HepG2 (cell line): ENCODE results near the gene EPN2. TPM values are rescaled to one million over a fixed set of nuclear protein-coding genes. Genes with fewer than 3 reads are reported as not detected.

Source experiments
- ATAC-seq: fragments of 200-7000 bp; cut with Tn5 transposase; 3 replicates; pipeline ENCODE4 v1.9.1; 2020; ENCODE audit warnings: mild to moderate bottlenecking, moderate library complexity
- BruUV-seq: library from RNA; stranded (reverse); fragments of 400-500 nt; replicated peaks from 2 replicates; lab custom pipeline; 2021; lab: Mats Ljungman, UMichigan
- CTCF ChIA-PET: fragments of 300-600 bp; formaldehyde crosslinking; extraction: SDS; loops from one replicate; lab custom pipeline; 2021; ENCODE audit warnings: low total read pairs, inconsistent platforms, low intra/inter-chr PET ratio; lab: Yijun Ruan, JAX
- POLR2A ChIA-PET: fragments of 350-600 bp; sonication (Branson Sonifier 250); formaldehyde crosslinking; loops from one replicate; lab custom pipeline; 2020; ENCODE audit warnings: antibody characterized with exemption, inconsistent platforms; lab: Yijun Ruan, JAX
- DNase-seq: peaks from one replicate; pipeline ENCODE4 v3.0.0-alpha.2; 2015; ENCODE audit warnings: low spot score
- FAIRE-seq: peaks from 3 replicates; lab custom pipeline; 2011; peaks lifted over from hg19 to GRCh38; lab: Jason Lieb, UNC
- H2AFZ ChIP-seq: one replicate; pipeline ENCODE4 v1.6.1; 2011; ENCODE audit warnings: low read length, inconsistent platforms
- H3K27ac ChIP-seq: fragments of 300-600 bp; 3 replicates; pipeline ENCODE4 v1.8.0; 2011; ENCODE audit warnings: mixed run types, mild to moderate bottlenecking, mixed read lengths, low read length, inconsistent platforms; ENCODE audit not compliant: insufficient read depth; ENCODE audit errors: extremely low read length
- H3K27me3 ChIP-seq, 2 experiments: fragments of 200-600 bp in 1 of 2; 2 replicates in 1 of 2; 3 replicates in 1 of 2; pipeline versions ENCODE4 v1.6.0 to v1.8.0; 2011; ENCODE audit warnings: low read length in 2 of 2, mild to moderate bottlenecking in 2 of 2, moderate library complexity in 2 of 2, inconsistent platforms in 1 of 2; ENCODE audit not compliant: insufficient read depth in 2 of 2, control insufficient read depth in 1 of 2
- H3K36me3 ChIP-seq, 2 experiments: fragments of 200-600 bp in 1 of 2; replicated peaks in 1 of 2; 2 replicates in 1 of 2; 3 replicates in 1 of 2; pipeline versions ENCODE4 v1.5.1 to v1.8.0; 2011; ENCODE audit warnings: low read length in 2 of 2, inconsistent platforms in 1 of 2; ENCODE audit not compliant: insufficient read depth in 2 of 2, control insufficient read depth in 1 of 2
- H3K4me1 ChIP-seq: 2 replicates; pipeline ENCODE4 v1.5.1; 2012; ENCODE audit warnings: low read length, inconsistent platforms; ENCODE audit not compliant: insufficient read depth
- H3K4me2 ChIP-seq: 2 replicates; pipeline ENCODE4 v1.6.0; 2011; ENCODE audit warnings: low read depth, low read length, inconsistent platforms
- H3K4me3 ChIP-seq, 3 experiments: fragments of 200-600 bp in 1 of 3; sonication (generic), shearing (Covaris generic) in 1 of 3; replicated peaks in 1 of 3; 2 replicates each; pipeline ENCODE4 v1.5.1; 2011 to 2016; ENCODE audit warnings: low read length in 3 of 3, inconsistent platforms in 2 of 3, low read depth in 2 of 3, mild to moderate bottlenecking in 2 of 3, control low read depth in 1 of 3, mixed read lengths in 1 of 3; ENCODE audit not compliant: insufficient read depth in 1 of 3
- H3K79me2 ChIP-seq: one replicate; pipeline ENCODE4 v1.6.1; 2011; ENCODE audit warnings: low read length, inconsistent platforms; ENCODE audit not compliant: insufficient read depth
- H3K9ac ChIP-seq: 2 replicates; pipeline ENCODE4 v1.6.0; 2011; ENCODE audit warnings: mild to moderate bottlenecking, low read depth, low read length, inconsistent platforms; ENCODE audit not compliant: insufficient read depth
- H3K9me3 ChIP-seq: 2 replicates; pipeline ENCODE4 v1.5.1; 2012; ENCODE audit warnings: mild to moderate bottlenecking, low read length
- H4K20me1 ChIP-seq: 2 replicates; pipeline ENCODE4 v1.6.0; 2011; ENCODE audit warnings: inconsistent platforms, mild to moderate bottlenecking, low read length, moderate library complexity; ENCODE audit not compliant: insufficient read depth
- CENPX ChIP-seq: sonication (generic); formaldehyde crosslinking; IDR thresholded peaks from 2 replicates; pipeline ENCODE4 v1.9.0; 2021; ENCODE audit warnings: mild to moderate bottlenecking, missing genetic modification reagents, moderate library complexity
- HNRNPUL1 ChIP-seq: fragments of 200-400 bp; formaldehyde crosslinking; IDR thresholded peaks from 2 replicates; pipeline ENCODE4 v1.6.1; 2017; ENCODE audit warnings: low read depth, mild to moderate bottlenecking, low read length, moderate library complexity
- KDM3A ChIP-seq: IDR thresholded peaks from 2 replicates; pipeline ENCODE4 v1.6.1; 2018; ENCODE audit warnings: low read depth, missing compliant biosample characterization
- NFYC ChIP-seq: IDR thresholded peaks from 2 replicates; pipeline ENCODE4 v1.6.1; 2016; ENCODE audit warnings: missing genetic modification reagents, missing compliant biosample characterization
- RFX1 ChIP-seq: fragments of 450-650 bp; IDR thresholded peaks from 2 replicates; pipeline ENCODE4 v1.6.1; 2017
- XBP1 ChIP-seq: sonication (generic); formaldehyde crosslinking; IDR thresholded peaks from 2 replicates; pipeline ENCODE4 v1.5.0; 2020; ENCODE audit warnings: missing genetic modification reagents
- ZFP1 ChIP-seq: IDR thresholded peaks from 2 replicates; pipeline ENCODE4 v1.6.1; 2016
- ZNF460 ChIP-seq: sonication (generic); formaldehyde crosslinking; IDR thresholded peaks from 2 replicates; pipeline ENCODE4 v1.5.1; 2020; ENCODE audit warnings: missing genetic modification reagents, mild to moderate bottlenecking, borderline replicate concordance
- ZNF629 ChIP-seq: sonication (generic); formaldehyde crosslinking; conservative IDR thresholded peaks from 2 replicates; pipeline ENCODE4 v1.5.0; 2020; ENCODE audit warnings: missing genetic modification reagents
- ZNF878 ChIP-seq: sonication (generic); formaldehyde crosslinking; IDR thresholded peaks from 2 replicates; pipeline ENCODE4 v1.8.1; 2023; ENCODE audit warnings: mild to moderate bottlenecking, missing genetic modification reagents, moderate library complexity
- WGBS: methylation state at CpG from one replicate; pipeline ENCODE4 v1.1.6; 2017; ENCODE audit warnings: low lambda C conversion rate; 5-methylcytosine and 5-hydroxymethylcytosine counted together
- in situ Hi-C: cut with HindIII; loops from 2 replicates; pipeline ENCODE4 v1.10.0; 2017; ENCODE audit warnings: low pct_unique_long_range_greater_than_20kb; ENCODE audit not compliant: extremely low pct_ligation_motif_present
- intact Hi-C: fragments of 100-400 bp; cut with micrococcal nuclease; formaldehyde crosslinking; loops from one replicate; pipeline ENCODE4 v1.10.0; 2022; ENCODE audit not compliant: unreplicated experiment
- polyA plus RNA-seq, 8 experiments: library from polyadenylated mRNA; depleted of rRNA in 3 of 8; stranded (reverse) in 7 of 8; unstranded in 1 of 8; fragments of >200 nt; fragmentation: Illumina TruSeq in 4 of 8; extraction: Trizol in 4 of 8; gene quantifications; 2 replicates each; pipeline versions ENCODE4 v1.2.1 to v1.2.3, GENCODE V29; 2011 to 2016; ENCODE audit warnings: low read depth in 4 of 8, missing spikeins in 1 of 8, mixed read lengths in 1 of 8; ENCODE audit not compliant: insufficient read depth in 1 of 8
- total RNA-seq, 5 experiments: library from RNA; depleted of rRNA; stranded (reverse); fragments of >200 nt; fragmentation: Illumina TruSeq; extraction: Trizol; gene quantifications; 2 replicates each; pipeline ENCODE4 v1.2.3, GENCODE V29; 2016; ENCODE audit warnings: low read depth in 1 of 5
- TF ChIP-seq, protein P1 (sequence below): sonication (generic); formaldehyde crosslinking; IDR thresholded peaks from 2 replicates; pipeline ENCODE4 v1.4.0; 2020; ENCODE audit warnings: missing genetic modification reagents, low read depth, mild to moderate bottlenecking, borderline replicate concordance
- TF ChIP-seq, protein P2 (sequence below): sonication (generic); formaldehyde crosslinking; IDR thresholded peaks from 2 replicates; pipeline ENCODE4 v1.4.0; 2020; ENCODE audit warnings: missing genetic modification reagents
- TF ChIP-seq, protein P3 (sequence below): sonication (generic); formaldehyde crosslinking; IDR thresholded peaks from 2 replicates; pipeline ENCODE4 v1.4.0; 2020; ENCODE audit warnings: missing genetic modification reagents
- TF ChIP-seq, protein P4 (sequence below): IDR thresholded peaks from 2 replicates; pipeline ENCODE4 v1.6.1; 2016; ENCODE audit warnings: control low read depth

The EPN2 gene
- total and polyA plus RNA-seq, 2 of the 13 experiments (the other 11 are each of a cell fraction or from before 2014, with no cell fraction given): 7.8 to 19.2 TPM

DNA sequence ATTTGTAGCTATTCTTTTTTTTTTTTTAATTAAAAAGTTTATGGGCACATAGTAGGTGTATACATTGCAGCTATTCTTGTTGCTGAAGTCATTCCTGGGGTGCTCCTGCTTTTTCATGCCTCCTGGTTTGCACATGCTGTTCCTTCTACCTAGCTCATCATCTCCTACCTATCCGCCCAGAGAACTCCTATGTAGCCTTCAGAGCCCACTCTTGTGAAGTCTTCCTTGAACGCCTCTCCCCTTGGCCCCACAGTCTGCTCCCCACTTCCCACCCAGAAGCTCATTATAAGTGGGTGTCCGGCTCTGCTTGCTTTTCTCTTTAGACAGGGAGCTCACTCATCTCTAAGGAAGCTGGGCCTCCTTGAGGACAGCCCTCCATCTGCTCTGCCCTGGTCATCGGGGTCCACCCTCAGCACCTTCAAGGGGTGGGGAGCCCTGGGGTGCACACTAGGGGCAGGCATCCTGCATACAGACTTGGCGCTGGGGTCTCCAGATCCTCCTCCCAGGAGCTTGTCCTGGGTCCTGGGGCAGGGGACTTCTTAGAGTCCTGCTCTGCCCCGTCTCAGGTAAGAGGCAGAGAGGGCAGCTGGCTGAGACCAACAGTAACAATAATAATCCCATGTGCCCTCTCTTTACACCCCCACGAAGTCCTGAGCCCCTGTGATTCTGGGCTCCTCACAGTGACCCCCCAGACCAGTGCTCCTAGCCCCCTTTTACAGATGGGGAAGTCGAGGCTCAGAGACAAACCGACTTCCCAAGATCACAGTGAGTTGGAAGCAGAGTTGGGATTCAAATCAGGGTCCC, 128.9 kb downstream of the EPN2 start:
- no TSS peak for BruUV-seq
- no peaks in the 10 kb centered on the region for H3K27me3 ChIP-seq
- CTCF ChIA-PET: no interaction called here
- no peak overlapping the region; a peak in 1 of 6 replicates for H3K4me3 ChIP-seq
- peaks cover 7% of the 10 kb centered on the region for H3K79me2 ChIP-seq
- no peak overlapping the region for H2AFZ ChIP-seq
- no peak overlapping the region for H3K4me2 ChIP-seq
- no peaks in the 10 kb centered on the region for H3K9me3 ChIP-seq
- no peaks in the 10 kb centered on the region for H4K20me1 ChIP-seq
- intact Hi-C loops: loop anchor here (1.0 kb wide), 1 partner anchor 12 kb away; the partner anchor contains the start of gene MAPK7
- DNase-seq (no peak), FAIRE-seq (no peak)
- H3K36me3 ChIP-seq: no peaks in the 10 kb centered on the region
- peaks cover 86% of the 10 kb centered on the region for H3K4me1 ChIP-seq
- POLR2A ChIA-PET: interaction anchor here (0.8 to 2.3 kb wide), 6 partner anchors 12 to 282 kb away, joined by 3 to 51 read pairs (median 4); partner anchors contain the start of genes ALDH3A2, MAPK7 and MFAP4
- WGBS: 66% methylated on average over 7 of the region's 9 CpGs
- no peak for TF ChIP-seq ZNF878
- TF ChIP-seq, protein P1, sequence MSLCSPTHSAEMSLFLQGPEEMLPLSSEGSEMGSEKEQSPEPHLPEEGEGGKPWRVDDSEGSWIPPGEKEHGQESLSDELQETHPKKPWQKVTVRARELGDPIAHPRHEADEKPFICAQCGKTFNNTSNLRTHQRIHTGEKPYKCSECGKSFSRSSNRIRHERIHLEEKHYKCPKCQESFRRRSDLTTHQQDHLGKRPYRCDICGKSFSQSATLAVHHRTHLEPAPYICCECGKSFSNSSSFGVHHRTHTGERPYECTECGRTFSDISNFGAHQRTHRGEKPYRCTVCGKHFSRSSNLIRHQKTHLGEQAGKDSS: peak; percentile 81; the same call in 1 of the 2 replicates
- TF ChIP-seq ZNF629: peak; percentile 47
- TF ChIP-seq, all 625 proteins: peak for 2
- Histone ChIP-seq H3K27ac (peak overlapping the region; percentile 61), H3K9ac (no peak overlapping the region)
- in situ Hi-C loops: loop anchor here (10.0 kb wide), 1 partner anchor 399 kb away; no protein-coding TSS in a partner anchor
- ATAC-seq: no peak

GRCh38 chr17:19366637-19366972, 129.4 kb downstream of the EPN2 start:
- no peak for FAIRE-seq
- WGBS: 37% methylated on average over 5 of the region's 5 CpGs
- no TSS peak for BruUV-seq
- Histone ChIP-seq H3K9me3 (no peaks in the 10 kb centered on the region), H3K79me2 (peaks cover 3% of the 10 kb centered on the region), H3K27me3 (no peaks in the 10 kb centered on the region), H3K4me2 (0 out of 2 replicates have a peak overlapping the region, but pooled peaks have one; percentile 7), H3K4me3 (no peak overlapping the region), H4K20me1 (no peaks in the 10 kb centered on the region), H3K4me1 (peaks cover 80% of the 10 kb centered on the region), H3K9ac (no peak overlapping the region), H2AFZ (no peak overlapping the region), H3K36me3 (no peaks in the 10 kb centered on the region), H3K27ac (no peak overlapping the region)
- in situ Hi-C loops: loop anchor here (10.0 kb wide), 1 partner anchor 398 kb away; no protein-coding TSS in a partner anchor
- CTCF ChIA-PET: no interaction called here
- POLR2A ChIA-PET: interaction anchor here (2.3 kb wide), 1 partner anchor 11 kb away, joined by 51 read pairs; the partner anchor contains the start of gene MAPK7
- DNase-seq: no peak
- intact Hi-C loops: no loop called here
- ATAC-seq: no peak
- TF ChIP-seq ZNF460 (CRISPR knock-in tag) (no peak), HNRNPUL1 (no peak), XBP1 (CRISPR knock-in tag) (no peak), ZFP1 (CRISPR knock-in tag) (no peak), CENPX (CRISPR knock-in tag) (no peak), RFX1 (no peak), NFYC (CRISPR knock-in tag) (no peak), KDM3A (CRISPR knock-in tag) (no peak)
- TF ChIP-seq, protein P2, sequence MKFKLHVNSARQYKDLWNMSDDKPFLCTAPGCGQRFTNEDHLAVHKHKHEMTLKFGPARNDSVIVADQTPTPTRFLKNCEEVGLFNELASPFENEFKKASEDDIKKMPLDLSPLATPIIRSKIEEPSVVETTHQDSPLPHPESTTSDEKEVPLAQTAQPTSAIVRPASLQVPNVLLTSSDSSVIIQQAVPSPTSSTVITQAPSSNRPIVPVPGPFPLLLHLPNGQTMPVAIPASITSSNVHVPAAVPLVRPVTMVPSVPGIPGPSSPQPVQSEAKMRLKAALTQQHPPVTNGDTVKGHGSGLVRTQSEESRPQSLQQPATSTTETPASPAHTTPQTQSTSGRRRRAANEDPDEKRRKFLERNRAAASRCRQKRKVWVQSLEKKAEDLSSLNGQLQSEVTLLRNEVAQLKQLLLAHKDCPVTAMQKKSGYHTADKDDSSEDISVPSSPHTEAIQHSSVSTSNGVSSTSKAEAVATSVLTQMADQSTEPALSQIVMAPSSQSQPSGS: no peak
- TF ChIP-seq, protein P3, sequence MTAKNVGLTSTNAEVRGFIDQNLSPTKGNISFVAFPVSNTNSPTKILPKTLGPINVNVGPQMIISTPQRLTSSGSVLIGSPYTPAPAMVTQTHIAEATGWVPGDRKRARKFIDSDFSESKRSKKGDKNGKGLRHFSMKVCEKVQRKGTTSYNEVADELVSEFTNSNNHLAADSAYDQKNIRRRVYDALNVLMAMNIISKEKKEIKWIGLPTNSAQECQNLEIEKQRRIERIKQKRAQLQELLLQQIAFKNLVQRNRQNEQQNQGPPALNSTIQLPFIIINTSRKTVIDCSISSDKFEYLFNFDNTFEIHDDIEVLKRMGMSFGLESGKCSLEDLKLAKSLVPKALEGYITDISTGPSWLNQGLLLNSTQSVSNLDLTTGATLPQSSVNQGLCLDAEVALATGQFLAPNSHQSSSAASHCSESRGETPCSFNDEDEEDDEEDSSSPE (CRISPR knock-in tag): no peak
- TF ChIP-seq, protein P4, sequence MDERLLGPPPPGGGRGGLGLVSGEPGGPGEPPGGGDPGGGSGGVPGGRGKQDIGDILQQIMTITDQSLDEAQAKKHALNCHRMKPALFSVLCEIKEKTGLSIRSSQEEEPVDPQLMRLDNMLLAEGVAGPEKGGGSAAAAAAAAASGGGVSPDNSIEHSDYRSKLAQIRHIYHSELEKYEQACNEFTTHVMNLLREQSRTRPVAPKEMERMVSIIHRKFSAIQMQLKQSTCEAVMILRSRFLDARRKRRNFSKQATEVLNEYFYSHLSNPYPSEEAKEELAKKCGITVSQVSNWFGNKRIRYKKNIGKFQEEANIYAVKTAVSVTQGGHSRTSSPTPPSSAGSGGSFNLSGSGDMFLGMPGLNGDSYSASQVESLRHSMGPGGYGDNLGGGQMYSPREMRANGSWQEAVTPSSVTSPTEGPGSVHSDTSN: no peak
